H1 (cell line): ENCODE data around the gene DGCR6. TPM values are rescaled to one million over a fixed set of nuclear protein-coding genes. Genes with fewer than 3 reads are reported as not detected.
"Not testable (repeated sequence)": the region's sequence is repeated elsewhere in the genome, so short reads cannot be mapped to it uniquely, and the experiment has no call there.

Experiments
- CTCF ChIA-PET: fragments of 300-600 bp; sonication (Branson Sonifier 250); formaldehyde crosslinking; loops from one replicate; lab custom pipeline; 2021; ENCODE audit not compliant: partially characterized antibody; lab: Charles Lee
- POLR2A ChIA-PET: fragments of 300-600 bp; sonication (Branson Sonifier 250); formaldehyde crosslinking; loops from one replicate; lab custom pipeline; 2021; ENCODE audit warnings: inconsistent platforms; ENCODE audit not compliant: partially characterized antibody; lab: Charles Lee
- DNase-seq, 2 experiments: peaks; one replicate each; pipeline versions ENCODE4 v3.0.0 to v3.0.0-alpha.2; 2010 to 2022; ENCODE audit warnings: low spot score in 2 of 2, low read depth in 1 of 2, mixed read lengths in 1 of 2
- FAIRE-seq: peaks from 2 replicates; lab custom pipeline; 2011; peaks lifted over from hg19 to GRCh38; lab: Jason Lieb, UNC
- H2AFZ ChIP-seq: 2 replicates; pipeline ENCODE4 v1.8.1; 2012; ENCODE audit warnings: low read length, inconsistent platforms
- H2AK5ac ChIP-seq: 2 replicates; pipeline ENCODE4 v1.6.1; 2013; ENCODE audit warnings: low read depth, low read length
- H2BK120ac ChIP-seq: replicated peaks from 2 replicates; pipeline ENCODE3; 2013; ENCODE audit warnings: low read depth, low read length, inconsistent platforms
- H2BK12ac ChIP-seq: 2 replicates; pipeline ENCODE4 v1.6.1; 2013; ENCODE audit warnings: low read depth, low read length
- H2BK15ac ChIP-seq: 2 replicates; pipeline ENCODE4 v1.6.1; 2013; ENCODE audit warnings: low read length
- H2BK20ac ChIP-seq: 2 replicates; pipeline ENCODE4 v1.6.1; 2013; ENCODE audit warnings: low read length
- H2BK5ac ChIP-seq: 2 replicates; pipeline ENCODE4 v1.6.1; 2013; ENCODE audit warnings: low read depth, low read length
- H3K14ac ChIP-seq: 2 replicates; pipeline ENCODE4 v1.6.1; 2013; ENCODE audit warnings: inconsistent platforms; ENCODE audit not compliant: insufficient read length
- H3K18ac ChIP-seq: 2 replicates; pipeline ENCODE4 v1.6.1; 2013; ENCODE audit warnings: low read length; ENCODE audit errors: extremely low read depth
- H3K23ac ChIP-seq: 2 replicates; pipeline ENCODE4 v1.6.1; 2013; ENCODE audit warnings: inconsistent platforms; ENCODE audit not compliant: insufficient read length
- H3K23me2 ChIP-seq: 2 replicates; pipeline ENCODE4 v1.6.1; 2013; ENCODE audit warnings: low read depth, low read length
- H3K27ac ChIP-seq: 2 replicates; pipeline ENCODE4 v1.6.1; 2011; ENCODE audit warnings: low read depth, low read length, inconsistent platforms
- H3K27me3 ChIP-seq, 4 experiments: replicated peaks in 1 of 4; 1 replicate in 1 of 4; 2 replicates in 3 of 4; pipeline versions ENCODE4 v1.6.1 to v1.8.1; 2011 to 2013; ENCODE audit warnings: low read length in 3 of 4, mild to moderate bottlenecking in 3 of 4, inconsistent platforms in 2 of 4, mixed read lengths in 2 of 4, moderate library complexity in 1 of 4; ENCODE audit not compliant: control insufficient read depth in 3 of 4, insufficient read depth in 3 of 4; ENCODE audit errors: extremely low read depth in 1 of 4
- H3K36me3 ChIP-seq, 4 experiments: 2 replicates each; pipeline versions ENCODE4 v1.6.1 to v1.8.1; 2011 to 2013; ENCODE audit warnings: mild to moderate bottlenecking in 4 of 4, low read length in 3 of 4, moderate library complexity in 2 of 4, control low read depth in 1 of 4, inconsistent platforms in 1 of 4; ENCODE audit not compliant: insufficient read depth in 4 of 4, control insufficient read depth in 2 of 4
- H3K4ac ChIP-seq: replicated peaks from 2 replicates; pipeline ENCODE3; 2013; ENCODE audit warnings: low read length, low read depth, mixed read lengths, inconsistent platforms; ENCODE audit not compliant: insufficient read length
- H3K4me1 ChIP-seq, 4 experiments: replicated peaks in 1 of 4; 1 replicate in 1 of 4; 2 replicates in 3 of 4; pipeline versions ENCODE4 v1.6.1 to v1.8.1; 2011 to 2013; ENCODE audit warnings: low read length in 3 of 4, inconsistent platforms in 2 of 4, mixed read lengths in 1 of 4; ENCODE audit not compliant: insufficient read depth in 4 of 4, control insufficient read depth in 3 of 4
- H3K4me2 ChIP-seq, 2 experiments: 2 replicates each; pipeline versions ENCODE4 v1.6.1 to v1.8.1; 2011 to 2013; ENCODE audit warnings: low read depth in 2 of 2, low read length in 2 of 2, control low read depth in 1 of 2, inconsistent platforms in 1 of 2, mild to moderate bottlenecking in 1 of 2; ENCODE audit not compliant: insufficient read depth in 1 of 2
- H3K4me3 ChIP-seq, 4 experiments: fragments of 200-600, 300-600 bp in 1 of 4; sonication (generic), shearing (Covaris generic), sonication (Bioruptor Twin) in 1 of 4; 2 replicates each; pipeline versions ENCODE4 v1.5.1 to v1.8.1; 2011 to 2016; ENCODE audit warnings: low read length in 4 of 4, low read depth in 3 of 4, control low read depth in 2 of 4, inconsistent platforms in 2 of 4, mild to moderate bottlenecking in 2 of 4, mixed read lengths in 1 of 4, moderate library complexity in 1 of 4; ENCODE audit not compliant: insufficient read depth in 2 of 4; ENCODE audit errors: extremely low read depth in 1 of 4
- H3K56ac ChIP-seq: replicated peaks from 2 replicates; pipeline ENCODE3; 2013; ENCODE audit warnings: low read depth, mild to moderate bottlenecking, mixed read lengths, low read length, inconsistent platforms; ENCODE audit not compliant: insufficient read length
- H3K79me1 ChIP-seq: 2 replicates; pipeline ENCODE4 v1.6.1; 2013; ENCODE audit warnings: low read depth, low read length, control low read depth
- H3K79me2 ChIP-seq, 2 experiments: 2 replicates each; pipeline versions ENCODE4 v1.6.1 to v1.8.1; 2012 to 2013; ENCODE audit warnings: low read length in 2 of 2, mild to moderate bottlenecking in 2 of 2, inconsistent platforms in 1 of 2; ENCODE audit not compliant: insufficient read depth in 2 of 2, control insufficient read depth in 1 of 2
- H3K9ac ChIP-seq, 4 experiments: replicated peaks in 1 of 4; 1 replicate in 1 of 4; 2 replicates in 3 of 4; pipeline versions ENCODE4 v1.6.1 to v1.8.1; 2011 to 2013; ENCODE audit warnings: low read depth in 3 of 4, low read length in 3 of 4, control low read depth in 2 of 4, mild to moderate bottlenecking in 2 of 4, moderate library complexity in 2 of 4, inconsistent platforms in 1 of 4; ENCODE audit errors: extremely low read depth in 1 of 4
- H3K9me3 ChIP-seq, 2 experiments: 2 replicates each; pipeline versions ENCODE4 v1.6.1 to v1.8.1; 2012 to 2013; ENCODE audit warnings: mild to moderate bottlenecking in 2 of 2, moderate library complexity in 2 of 2, control low read depth in 1 of 2, inconsistent platforms in 1 of 2, low read depth in 1 of 2, low read length in 1 of 2, mixed read lengths in 1 of 2; ENCODE audit not compliant: insufficient read depth in 2 of 2
- H4K20me1 ChIP-seq, 2 experiments: replicated peaks in 1 of 2; 2 replicates each; pipeline versions ENCODE3 to v1.8.1; 2011 to 2013; ENCODE audit warnings: inconsistent platforms in 2 of 2, low read length in 2 of 2, mild to moderate bottlenecking in 1 of 2; ENCODE audit not compliant: insufficient read depth in 2 of 2, control insufficient read depth in 1 of 2
- H4K5ac ChIP-seq: 2 replicates; pipeline ENCODE4 v1.6.1; 2013; ENCODE audit warnings: low read length, low read depth, mixed read lengths, inconsistent platforms; ENCODE audit not compliant: insufficient read length
- H4K8ac ChIP-seq: 2 replicates; pipeline ENCODE4 v1.8.0; 2013; ENCODE audit warnings: mild to moderate bottlenecking, moderate library complexity, low read length, inconsistent platforms; ENCODE audit not compliant: insufficient read depth; ENCODE audit errors: extremely low read depth
- H4K91ac ChIP-seq: replicated peaks from 2 replicates; pipeline ENCODE3; 2013; ENCODE audit warnings: low read length, mixed read lengths, inconsistent platforms; ENCODE audit not compliant: insufficient read length
- WGBS, 2 experiments: shearing (Covaris generic) in 1 of 2; methylation state at CpG; one replicate each; pipeline versions ENCODE4 v1.1.6 to v1.1.7; 2013 to 2015; ENCODE audit warnings: low lambda C conversion rate in 2 of 2, mixed read lengths in 2 of 2, inconsistent platforms in 1 of 2, low coverage in 1 of 2, missing lambda C conversion rate in 1 of 2; ENCODE audit not compliant: insufficient replicate concordance in 2 of 2, insufficient coverage in 1 of 2, insufficient read length in 1 of 2; ENCODE audit errors: extremely low coverage in 1 of 2, missing lambda C conversion rate in 1 of 2; 5-methylcytosine and 5-hydroxymethylcytosine counted together
- polyA plus RNA-seq, 7 experiments: library from polyadenylated mRNA; depleted of rRNA in 3 of 7; stranded (reverse) in 5 of 7; unstranded in 2 of 7; fragments of >200 nt in 5 of 7; fragments of 200-250 nt in 2 of 7; gene quantifications; 1 replicate in 5 of 7; 2 replicates in 1 of 7; 4 replicates in 1 of 7; pipeline versions ENCODE4 v1.2.1 to v1.2.3, GENCODE V29; 2011 to 2013; ENCODE audit warnings: missing spikeins in 2 of 7, mixed read lengths in 2 of 7
- total RNA-seq: library from RNA; stranded (reverse); fragmentation: NEBNext Ultra II Directional; extraction: Animal tissue kit (Norgen Biotek cat#: 25700); gene quantifications from 2 replicates; pipeline ENCODE4 v1.2.1, GENCODE V29; 2021

DGCR6 gene
- total and polyA plus RNA-seq, 2 of the 8 experiments (the other 6 are each of a cell fraction or from before 2014, with no cell fraction given) = 0.82 to 1.7 TPM

DNA sequence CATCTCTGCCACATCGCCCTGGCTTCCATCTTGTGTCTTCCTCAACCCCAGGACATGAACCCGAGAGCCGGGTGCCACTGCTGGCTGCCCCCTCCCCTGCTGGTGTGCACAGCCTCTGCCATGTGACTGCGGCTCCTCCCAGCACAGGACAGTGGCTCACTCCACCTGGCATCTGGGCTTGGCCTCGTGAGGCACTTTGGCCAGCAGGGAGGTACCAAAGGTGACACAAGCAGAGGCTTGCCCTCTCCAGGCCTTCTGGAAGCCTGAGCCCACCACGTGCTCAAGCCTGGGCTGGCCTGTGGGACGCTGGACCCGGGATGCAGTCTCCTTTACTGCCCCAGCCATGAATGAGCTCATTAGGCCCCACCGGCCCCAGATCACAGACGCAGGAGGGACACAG lies 8.4 kb downstream of the DGCR6 start:
- not testable (repeated sequence) for H2BK5ac ChIP-seq, FAIRE-seq, H3K27ac ChIP-seq, H3K9ac ChIP-seq, H3K4me3 ChIP-seq, H2AK5ac ChIP-seq, H3K9me3 ChIP-seq, H3K56ac ChIP-seq, H2BK15ac ChIP-seq, H2BK20ac ChIP-seq, H4K8ac ChIP-seq, H3K18ac ChIP-seq, H4K20me1 ChIP-seq, H2BK120ac ChIP-seq, H3K79me1 ChIP-seq, H4K91ac ChIP-seq, H3K4me1 ChIP-seq, DNase-seq, H4K5ac ChIP-seq, H3K27me3 ChIP-seq, H2AFZ ChIP-seq, H3K36me3 ChIP-seq, H2BK12ac ChIP-seq, H3K4ac ChIP-seq, H3K14ac ChIP-seq, H3K79me2 ChIP-seq, H3K23ac ChIP-seq, H3K23me2 ChIP-seq, H3K4me2 ChIP-seq
- ChIA-PET POLR2A (interaction anchor here (1.5 to 2.1 kb wide), 3 partner anchors 9 to 22 kb away, joined by 3 to 10 read pairs (median 8); no protein-coding TSS in a partner anchor), CTCF (interaction anchor here (1.3 to 2.2 kb wide), 4 partner anchors 8 to 16 kb away, joined by 4 to 11 read pairs (median 4); partner anchors contain the start of gene DGCR6)
- WGBS, 2 experiments = no CpG with 5 or more reads among the region's 10 CpGs

DNA sequence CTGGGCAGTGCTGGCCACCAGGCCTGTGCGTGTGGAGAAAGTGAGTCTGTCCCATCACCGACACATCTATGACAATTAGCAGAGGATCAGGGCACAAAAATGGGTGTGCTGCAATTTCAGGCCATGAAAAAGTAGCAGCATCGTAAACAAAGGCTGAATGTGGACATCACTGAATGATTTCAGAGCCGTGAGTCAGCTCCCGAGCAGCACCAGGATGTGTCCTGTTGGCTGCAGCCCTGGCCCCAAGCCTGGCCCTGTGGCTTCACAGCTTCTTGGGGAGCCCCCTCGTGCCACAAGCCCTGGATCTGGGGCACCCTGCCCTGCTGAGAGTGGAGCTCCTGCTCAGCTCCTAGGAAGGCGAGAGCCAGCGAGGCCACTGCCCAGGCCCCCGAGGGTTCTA lies 9.4 kb downstream of the DGCR6 start:
- not testable (repeated sequence) for H3K4me3 ChIP-seq, H3K14ac ChIP-seq, H3K18ac ChIP-seq, H3K4ac ChIP-seq, H3K9ac ChIP-seq, H3K9me3 ChIP-seq, H4K5ac ChIP-seq, H2BK120ac ChIP-seq, H3K79me1 ChIP-seq, H2AK5ac ChIP-seq, H2BK12ac ChIP-seq, H4K20me1 ChIP-seq, H3K23me2 ChIP-seq, H3K4me2 ChIP-seq, H3K56ac ChIP-seq, H2BK15ac ChIP-seq, H3K79me2 ChIP-seq, H4K91ac ChIP-seq, H4K8ac ChIP-seq, H2AFZ ChIP-seq, H2BK5ac ChIP-seq, FAIRE-seq, H2BK20ac ChIP-seq, H3K27me3 ChIP-seq, H3K27ac ChIP-seq, H3K4me1 ChIP-seq, H3K36me3 ChIP-seq, DNase-seq, H3K23ac ChIP-seq
- ChIA-PET CTCF (interaction anchor here (1.3 kb wide), 1 partner anchor 9 kb away, joined by 4 read pairs; the partner anchor contains the start of gene DGCR6), POLR2A (interaction anchor here (2.1 kb wide), 1 partner anchor 8 kb away, joined by 10 read pairs; no protein-coding TSS in a partner anchor)
- WGBS, 2 experiments = no CpG with 5 or more reads among the region's 9 CpGs
